ENCODE measurements around the gene PRR9. TPM values are rescaled to one million over a fixed set of nuclear protein-coding genes. Genes with fewer than 3 reads are reported as not detected.

PRR9 gene
- total and polyA plus RNA-seq, 2 of the 8 experiments (the other 6 are each of a cell fraction or from before 2014, with no cell fraction given) = not detected

DNA sequence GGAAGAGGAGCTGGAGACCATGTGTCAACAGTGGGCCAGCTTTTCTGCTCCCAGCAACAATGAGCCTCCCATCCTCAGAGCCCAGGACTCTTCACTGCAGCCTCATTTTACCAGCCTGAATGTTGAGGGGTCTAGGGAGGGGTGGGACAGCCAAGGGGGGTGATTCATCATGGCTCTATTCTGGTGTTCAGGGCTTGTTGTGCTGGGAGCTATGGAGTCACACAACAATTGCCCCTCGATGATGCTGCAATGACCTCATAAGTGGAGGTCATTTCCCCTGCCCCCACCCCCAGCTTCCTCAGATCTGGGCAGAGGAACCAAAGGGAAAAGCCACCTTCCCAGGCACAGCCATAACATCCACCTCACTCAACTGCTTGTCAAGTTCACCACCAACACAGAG is 14.3 kb upstream of the PRR9 start, which contains the start of gene LELP1:
TSS of gene LELP1 (plus strand) at position 301 of the 400 bp plus-strand sequence. CDS start 1,278 bp downstream, outside the sequence.
- Histone ChIP-seq H3K56ac (replicated peaks; ENCODE audit: insufficient read length, low read depth, low read length) (no peak within 1 kb of the TSS), H3K9ac (replicated peaks in 1 of 4; ENCODE audit: extremely low read depth in 1 of 4, low read depth in 3 of 4, low read length in 3 of 4) (no peak within 1 kb of the TSS), H2AFZ (ENCODE audit: low read length) (no peak within 1 kb of the TSS), H3K18ac (ENCODE audit: extremely low read depth, low read length) (no peak within 1 kb of the TSS), H3K4me1 (replicated peaks in 1 of 4; ENCODE audit: control insufficient read depth in 3 of 4, insufficient read depth in 4 of 4, low read length in 3 of 4) (no peaks in the 10 kb centered on the region), H3K27me3 (replicated peaks in 1 of 4; ENCODE audit: control insufficient read depth in 3 of 4, extremely low read depth in 1 of 4, insufficient read depth in 3 of 4, low read length in 3 of 4) (no peaks in the 10 kb centered on the region), H3K79me2 (ENCODE audit: control insufficient read depth in 1 of 2, insufficient read depth in 2 of 2, low read length in 2 of 2) (no peaks in the 10 kb centered on the region), H3K14ac (ENCODE audit: insufficient read length) (no peak within 1 kb of the TSS), H2BK12ac (ENCODE audit: low read depth, low read length) (no peak within 1 kb of the TSS), H2BK5ac (ENCODE audit: low read depth, low read length) (no peak within 1 kb of the TSS), H3K23ac (ENCODE audit: insufficient read length) (no peak within 1 kb of the TSS), H3K9me3 (ENCODE audit: insufficient read depth in 2 of 2, low read depth in 1 of 2, low read length in 1 of 2) (no peaks in the 10 kb centered on the region; a peak in 1 of 4 replicates), H3K4ac (replicated peaks; ENCODE audit: insufficient read length, low read depth, low read length) (no peak within 1 kb of the TSS), H2BK15ac (ENCODE audit: low read length) (no peak within 1 kb of the TSS), H3K27ac (ENCODE audit: low read depth, low read length) (no peak within 1 kb of the TSS), H2BK20ac (ENCODE audit: low read length) (no peak within 1 kb of the TSS), H3K4me3 (ENCODE audit: extremely low read depth in 1 of 4, insufficient read depth in 2 of 4, low read depth in 3 of 4, low read length in 4 of 4) (no peak within 1 kb of the TSS), H4K5ac (ENCODE audit: insufficient read length, low read depth, low read length) (no peak within 1 kb of the TSS), H4K91ac (replicated peaks; ENCODE audit: insufficient read length, low read length) (no peak within 1 kb of the TSS), H3K79me1 (ENCODE audit: low read depth, low read length) (no peaks in the 10 kb centered on the region), H3K23me2 (ENCODE audit: low read depth, low read length) (no peaks in the 10 kb centered on the region), H2AK5ac (ENCODE audit: low read depth, low read length) (no peak within 1 kb of the TSS), H4K8ac (ENCODE audit: extremely low read depth, insufficient read depth, low read length) (no peak within 1 kb of the TSS), H3K36me3 (ENCODE audit: control insufficient read depth in 2 of 4, insufficient read depth in 4 of 4, low read length in 3 of 4) (no peaks in the 10 kb centered on the region), H2BK120ac (replicated peaks; ENCODE audit: low read depth, low read length) (no peak within 1 kb of the TSS), H3K4me2 (ENCODE audit: insufficient read depth in 1 of 2, low read depth in 2 of 2, low read length in 2 of 2) (no peak within 1 kb of the TSS), H4K20me1 (replicated peaks in 1 of 2; ENCODE audit: control insufficient read depth in 1 of 2, insufficient read depth in 2 of 2, low read length in 2 of 2) (no peaks in the 10 kb centered on the region)
- DNase-seq (ENCODE audit: low read depth in 1 of 2, low spot score in 2 of 2) (no peak), FAIRE-seq (no peak)
- ChIA-PET CTCF (ENCODE audit: partially characterized antibody) (interaction anchor here (1.9 kb wide), 1 partner anchor 10 kb away, joined by 8 read pairs; no protein-coding TSS in a partner anchor), POLR2A (ENCODE audit: partially characterized antibody) (no interaction called here)
- WGBS, 2 experiments (ENCODE audit: extremely low coverage in 1 of 2, insufficient coverage in 1 of 2, insufficient read length in 1 of 2, insufficient replicate concordance in 2 of 2, low coverage in 1 of 2, low lambda C conversion rate in 2 of 2, missing lambda C conversion rate in 1 of 2) = 93% methylated on average over 1 of the region's 1 CpG; no CpG with 5 or more reads in 1 of the 2 experiments
- TF ChIP-seq, protein P1, sequence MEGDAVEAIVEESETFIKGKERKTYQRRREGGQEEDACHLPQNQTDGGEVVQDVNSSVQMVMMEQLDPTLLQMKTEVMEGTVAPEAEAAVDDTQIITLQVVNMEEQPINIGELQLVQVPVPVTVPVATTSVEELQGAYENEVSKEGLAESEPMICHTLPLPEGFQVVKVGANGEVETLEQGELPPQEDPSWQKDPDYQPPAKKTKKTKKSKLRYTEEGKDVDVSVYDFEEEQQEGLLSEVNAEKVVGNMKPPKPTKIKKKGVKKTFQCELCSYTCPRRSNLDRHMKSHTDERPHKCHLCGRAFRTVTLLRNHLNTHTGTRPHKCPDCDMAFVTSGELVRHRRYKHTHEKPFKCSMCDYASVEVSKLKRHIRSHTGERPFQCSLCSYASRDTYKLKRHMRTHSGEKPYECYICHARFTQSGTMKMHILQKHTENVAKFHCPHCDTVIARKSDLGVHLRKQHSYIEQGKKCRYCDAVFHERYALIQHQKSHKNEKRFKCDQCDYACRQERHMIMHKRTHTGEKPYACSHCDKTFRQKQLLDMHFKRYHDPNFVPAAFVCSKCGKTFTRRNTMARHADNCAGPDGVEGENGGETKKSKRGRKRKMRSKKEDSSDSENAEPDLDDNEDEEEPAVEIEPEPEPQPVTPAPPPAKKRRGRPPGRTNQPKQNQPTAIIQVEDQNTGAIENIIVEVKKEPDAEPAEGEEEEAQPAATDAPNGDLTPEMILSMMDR (IDR thresholded peaks at IDR 0.05; ENCODE audit: control extremely low read depth in 1 of 3, insufficient read depth in 1 of 3, low read depth in 1 of 3, low read length in 3 of 3) = no peak
- TF ChIP-seq YY1 (IDR thresholded peaks at IDR 0.05; ENCODE audit: low read depth, low read length) (no peak), CHD1 (IDR thresholded peaks at IDR 0.05; ENCODE audit: low read depth, low read length) (no peak), BCL11A (IDR thresholded peaks at IDR 0.05; ENCODE audit: low read depth in 2 of 2, low read length in 2 of 2) (no peak), NANOG (IDR thresholded peaks at IDR 0.05; ENCODE audit: insufficient read depth, low read depth, low read length, poor library complexity, severe bottlenecking) (no peak), ZNF274 (IDR thresholded peaks at IDR 0.05; ENCODE audit: borderline replicate concordance, extremely low read depth, low read length) (no peak), EGR1 (IDR thresholded peaks at IDR 0.05; ENCODE audit: borderline replicate concordance, low read depth, low read length) (no peak)
- TF ChIP-seq, protein P2, sequence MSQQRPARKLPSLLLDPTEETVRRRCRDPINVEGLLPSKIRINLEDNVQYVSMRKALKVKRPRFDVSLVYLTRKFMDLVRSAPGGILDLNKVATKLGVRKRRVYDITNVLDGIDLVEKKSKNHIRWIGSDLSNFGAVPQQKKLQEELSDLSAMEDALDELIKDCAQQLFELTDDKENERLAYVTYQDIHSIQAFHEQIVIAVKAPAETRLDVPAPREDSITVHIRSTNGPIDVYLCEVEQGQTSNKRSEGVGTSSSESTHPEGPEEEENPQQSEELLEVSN (IDR thresholded peaks at IDR 0.05) = no peak
- TF ChIP-seq, protein P3, sequence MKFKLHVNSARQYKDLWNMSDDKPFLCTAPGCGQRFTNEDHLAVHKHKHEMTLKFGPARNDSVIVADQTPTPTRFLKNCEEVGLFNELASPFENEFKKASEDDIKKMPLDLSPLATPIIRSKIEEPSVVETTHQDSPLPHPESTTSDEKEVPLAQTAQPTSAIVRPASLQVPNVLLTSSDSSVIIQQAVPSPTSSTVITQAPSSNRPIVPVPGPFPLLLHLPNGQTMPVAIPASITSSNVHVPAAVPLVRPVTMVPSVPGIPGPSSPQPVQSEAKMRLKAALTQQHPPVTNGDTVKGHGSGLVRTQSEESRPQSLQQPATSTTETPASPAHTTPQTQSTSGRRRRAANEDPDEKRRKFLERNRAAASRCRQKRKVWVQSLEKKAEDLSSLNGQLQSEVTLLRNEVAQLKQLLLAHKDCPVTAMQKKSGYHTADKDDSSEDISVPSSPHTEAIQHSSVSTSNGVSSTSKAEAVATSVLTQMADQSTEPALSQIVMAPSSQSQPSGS (IDR thresholded peaks at IDR 0.05; ENCODE audit: low read length) = no peak

Data from H1 (cell line).